ENCODE measurements around the gene MMP26.

MMP26 gene

DNA sequence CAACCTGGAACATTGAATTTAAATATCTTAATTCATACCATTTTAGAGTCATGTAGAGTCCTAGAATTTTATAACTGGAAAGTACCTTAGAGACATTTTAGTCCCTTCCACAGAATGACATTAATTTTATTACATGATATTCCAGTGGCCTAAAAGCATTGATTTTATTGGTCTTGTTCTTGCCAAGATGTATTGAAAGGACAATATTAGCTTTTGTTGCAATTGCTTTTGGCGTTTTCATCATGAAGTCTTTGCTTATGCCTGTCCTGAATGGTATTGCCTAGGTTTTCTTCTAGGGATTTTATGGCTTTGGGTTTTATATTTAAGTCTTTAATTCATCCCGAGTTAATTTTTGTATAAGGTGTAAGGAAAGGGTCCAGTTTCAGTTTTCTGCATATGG, 36.2 kb downstream of the MMP26 start:
- no peak for DNase-seq
- no peaks in the 10 kb centered on the region for H3K27me3 ChIP-seq (replicated peaks; ENCODE audit: insufficient read depth, low read length)
- no peaks in the 10 kb centered on the region for H3F3A ChIP-seq (ENCODE audit: insufficient read depth, low read length)
- H3K4me3 ChIP-seq (ENCODE audit: low read length) = no peak overlapping the region
- no peaks in the 10 kb centered on the region for H3K36me3 ChIP-seq (replicated peaks; ENCODE audit: insufficient read depth, low read length)
- H3K9me2 ChIP-seq (replicated peaks; ENCODE audit: insufficient read depth, low read length) = no peaks in the 10 kb centered on the region
- H2AFZ ChIP-seq (ENCODE audit: low read length) = no peak overlapping the region
- TF ChIP-seq, protein P1, sequence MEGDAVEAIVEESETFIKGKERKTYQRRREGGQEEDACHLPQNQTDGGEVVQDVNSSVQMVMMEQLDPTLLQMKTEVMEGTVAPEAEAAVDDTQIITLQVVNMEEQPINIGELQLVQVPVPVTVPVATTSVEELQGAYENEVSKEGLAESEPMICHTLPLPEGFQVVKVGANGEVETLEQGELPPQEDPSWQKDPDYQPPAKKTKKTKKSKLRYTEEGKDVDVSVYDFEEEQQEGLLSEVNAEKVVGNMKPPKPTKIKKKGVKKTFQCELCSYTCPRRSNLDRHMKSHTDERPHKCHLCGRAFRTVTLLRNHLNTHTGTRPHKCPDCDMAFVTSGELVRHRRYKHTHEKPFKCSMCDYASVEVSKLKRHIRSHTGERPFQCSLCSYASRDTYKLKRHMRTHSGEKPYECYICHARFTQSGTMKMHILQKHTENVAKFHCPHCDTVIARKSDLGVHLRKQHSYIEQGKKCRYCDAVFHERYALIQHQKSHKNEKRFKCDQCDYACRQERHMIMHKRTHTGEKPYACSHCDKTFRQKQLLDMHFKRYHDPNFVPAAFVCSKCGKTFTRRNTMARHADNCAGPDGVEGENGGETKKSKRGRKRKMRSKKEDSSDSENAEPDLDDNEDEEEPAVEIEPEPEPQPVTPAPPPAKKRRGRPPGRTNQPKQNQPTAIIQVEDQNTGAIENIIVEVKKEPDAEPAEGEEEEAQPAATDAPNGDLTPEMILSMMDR (IDR thresholded peaks at IDR 0.05; ENCODE audit: low read length) = no peak
- TF ChIP-seq EZH2phosphoT487 (IDR thresholded peaks at IDR 0.05; ENCODE audit: low read length) (no peak), EZH2 (optimal IDR thresholded peaks at IDR 0.05; ENCODE audit: low read depth, low read length) (no peak)
- no peak overlapping the region for H3K9ac ChIP-seq (ENCODE audit: low read length)
- H3K4me2 ChIP-seq (ENCODE audit: low read depth, low read length) = no peak overlapping the region
- H3K4me1 ChIP-seq (ENCODE audit: low read length) = no peaks in the 10 kb centered on the region
- H4K20me1 ChIP-seq (ENCODE audit: insufficient read depth, low read length) = no peaks in the 10 kb centered on the region
- H3K27ac ChIP-seq (ENCODE audit: low read length) = no peak overlapping the region
- no peaks in the 10 kb centered on the region for H3K79me2 ChIP-seq (ENCODE audit: low read length)
- no peaks in the 10 kb centered on the region for H3K9me3 ChIP-seq (replicated peaks; ENCODE audit: insufficient read depth, low read length)

DNA sequence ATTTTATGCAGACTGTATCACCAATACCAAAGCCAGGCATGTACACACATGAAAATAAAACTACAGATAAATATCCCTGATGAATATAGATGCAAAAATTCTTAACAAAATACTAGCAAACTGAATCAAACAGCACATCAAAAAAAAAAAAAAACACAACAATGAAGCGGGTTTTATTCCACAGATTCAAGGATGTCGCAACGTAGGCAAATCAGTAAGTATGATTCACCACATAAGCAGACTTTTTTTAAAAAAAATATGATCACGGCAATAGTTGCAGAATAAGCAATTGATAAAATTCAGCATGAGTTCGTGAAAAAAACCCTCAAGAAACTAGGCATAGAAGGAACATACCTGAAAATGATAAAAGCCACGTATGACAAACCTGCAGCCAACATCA, 43.9 kb downstream of the MMP26 start:
- DNase-seq = no peak
- no peaks in the 10 kb centered on the region; the same call in 1 of the 2 replicates for H3K9me3 ChIP-seq (replicated peaks; ENCODE audit: insufficient read depth, low read length)

GRCh38 chr11:4751201-4751600, 46.6 kb downstream of the MMP26 start:
- Histone ChIP-seq H3K4me2 (ENCODE audit: low read depth, low read length) (no peak overlapping the region), H3K4me3 (ENCODE audit: low read length) (no peak overlapping the region), H3K27ac (ENCODE audit: low read length) (no peak overlapping the region), H3K36me3 (replicated peaks; ENCODE audit: insufficient read depth, low read length) (no peaks in the 10 kb centered on the region), H3K27me3 (replicated peaks; ENCODE audit: insufficient read depth, low read length) (no peaks in the 10 kb centered on the region), H4K20me1 (ENCODE audit: insufficient read depth, low read length) (no peaks in the 10 kb centered on the region), H2AFZ (ENCODE audit: low read length) (no peak overlapping the region), H3K9me2 (replicated peaks; ENCODE audit: insufficient read depth, low read length) (no peaks in the 10 kb centered on the region), H3K9me3 (replicated peaks; ENCODE audit: insufficient read depth, low read length) (no peaks in the 10 kb centered on the region; the same call in 1 of the 2 replicates), H3F3A (ENCODE audit: insufficient read depth, low read length) (no peaks in the 10 kb centered on the region), H3K9ac (ENCODE audit: low read length) (no peak overlapping the region), H3K4me1 (ENCODE audit: low read length) (no peaks in the 10 kb centered on the region), H3K79me2 (ENCODE audit: low read length) (no peaks in the 10 kb centered on the region)
- no peak for TF ChIP-seq EZH2 (optimal IDR thresholded peaks at IDR 0.05; ENCODE audit: low read depth, low read length)
- no peak for TF ChIP-seq EZH2phosphoT487 (IDR thresholded peaks at IDR 0.05; ENCODE audit: low read length)
- TF ChIP-seq, protein P1 (IDR thresholded peaks at IDR 0.05; ENCODE audit: low read length) = no peak
- no peak for DNase-seq

More for the DNA sequence above, 43.9 kb downstream of the MMP26 start:
- TF ChIP-seq, protein P1 (IDR thresholded peaks at IDR 0.05; ENCODE audit: low read length) = no peak
- TF ChIP-seq EZH2phosphoT487 (IDR thresholded peaks at IDR 0.05; ENCODE audit: low read length) (no peak), EZH2 (optimal IDR thresholded peaks at IDR 0.05; ENCODE audit: low read depth, low read length) (no peak)
- no peaks in the 10 kb centered on the region for H3K79me2 ChIP-seq (ENCODE audit: low read length)
- H3K4me2 ChIP-seq (ENCODE audit: low read depth, low read length) = no peak overlapping the region
- no peaks in the 10 kb centered on the region for H3K36me3 ChIP-seq (replicated peaks; ENCODE audit: insufficient read depth, low read length)
- H4K20me1 ChIP-seq (ENCODE audit: insufficient read depth, low read length) = no peaks in the 10 kb centered on the region
- H3F3A ChIP-seq (ENCODE audit: insufficient read depth, low read length) = no peaks in the 10 kb centered on the region
- no peak overlapping the region for H3K9ac ChIP-seq (ENCODE audit: low read length)
- H3K4me3 ChIP-seq (ENCODE audit: low read length) = no peak overlapping the region
- no peaks in the 10 kb centered on the region for H3K27me3 ChIP-seq (replicated peaks; ENCODE audit: insufficient read depth, low read length)
- no peaks in the 10 kb centered on the region for H3K4me1 ChIP-seq (ENCODE audit: low read length)
- no peak overlapping the region for H3K27ac ChIP-seq (ENCODE audit: low read length)
- no peaks in the 10 kb centered on the region for H3K9me2 ChIP-seq (replicated peaks; ENCODE audit: insufficient read depth, low read length)
- H2AFZ ChIP-seq (ENCODE audit: low read length) = no peak overlapping the region

All from MM.1S (cell line).